SU-DHL-6 (cell line): ENCODE measurements around the gene RNU1-3.
"Not testable (repeated sequence)": the region's sequence is repeated elsewhere in the genome, so short reads cannot be mapped to it uniquely, and the experiment has no call there.

Experiments
- EZH2phosphoT487 ChIP-seq: fragments of 200-600 bp; sonication (generic), shearing (Covaris generic); conservative IDR thresholded peaks from 2 replicates; pipeline ENCODE4 v1.6.1; 2018; ENCODE audit warnings: mild to moderate bottlenecking, antibody characterized with exemption, low read length, moderate library complexity, mixed read lengths
- TF ChIP-seq, protein P1 (sequence below): fragments of 200-600 bp; sonication (generic); IDR thresholded peaks from one replicate; pipeline ENCODE4 v1.5.1; 2017; ENCODE audit warnings: antibody characterized with exemption, mild to moderate bottlenecking, low read length, moderate library complexity; ENCODE audit not compliant: insufficient read depth, poor library complexity, severe bottlenecking

DNA sequence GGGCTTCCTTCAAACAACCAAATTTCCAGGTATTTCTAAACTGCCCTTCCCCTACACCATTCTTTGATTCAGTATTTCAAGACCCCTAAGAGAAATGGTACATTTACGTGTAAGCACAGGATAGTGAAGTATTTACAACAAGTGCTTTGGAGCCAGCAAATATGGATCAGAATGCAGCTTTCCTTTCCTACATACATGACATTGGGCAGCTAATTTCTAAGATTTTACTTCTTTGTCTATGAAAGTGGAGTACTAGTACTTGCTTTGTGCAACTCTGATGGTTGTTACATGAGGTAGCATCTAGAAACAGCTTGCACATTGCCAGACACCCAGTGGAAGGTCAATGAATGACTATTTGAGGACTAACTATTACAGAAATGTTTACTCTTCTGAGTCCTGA lies 15.2 kb downstream of the RNU1-3 start:
- TF ChIP-seq, protein P1, sequence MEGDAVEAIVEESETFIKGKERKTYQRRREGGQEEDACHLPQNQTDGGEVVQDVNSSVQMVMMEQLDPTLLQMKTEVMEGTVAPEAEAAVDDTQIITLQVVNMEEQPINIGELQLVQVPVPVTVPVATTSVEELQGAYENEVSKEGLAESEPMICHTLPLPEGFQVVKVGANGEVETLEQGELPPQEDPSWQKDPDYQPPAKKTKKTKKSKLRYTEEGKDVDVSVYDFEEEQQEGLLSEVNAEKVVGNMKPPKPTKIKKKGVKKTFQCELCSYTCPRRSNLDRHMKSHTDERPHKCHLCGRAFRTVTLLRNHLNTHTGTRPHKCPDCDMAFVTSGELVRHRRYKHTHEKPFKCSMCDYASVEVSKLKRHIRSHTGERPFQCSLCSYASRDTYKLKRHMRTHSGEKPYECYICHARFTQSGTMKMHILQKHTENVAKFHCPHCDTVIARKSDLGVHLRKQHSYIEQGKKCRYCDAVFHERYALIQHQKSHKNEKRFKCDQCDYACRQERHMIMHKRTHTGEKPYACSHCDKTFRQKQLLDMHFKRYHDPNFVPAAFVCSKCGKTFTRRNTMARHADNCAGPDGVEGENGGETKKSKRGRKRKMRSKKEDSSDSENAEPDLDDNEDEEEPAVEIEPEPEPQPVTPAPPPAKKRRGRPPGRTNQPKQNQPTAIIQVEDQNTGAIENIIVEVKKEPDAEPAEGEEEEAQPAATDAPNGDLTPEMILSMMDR: not testable (repeated sequence)
- not testable (repeated sequence) for TF ChIP-seq EZH2phosphoT487
